IPS-NIHi7 (cell line): ENCODE data around the gene GPR65.

Source experiments
- DNase-seq: peaks from one replicate; pipeline ENCODE4 v3.0.0; 2012; ENCODE audit warnings: mixed read lengths; ENCODE audit errors: extremely low spot score

The GPR65 gene, protein sequence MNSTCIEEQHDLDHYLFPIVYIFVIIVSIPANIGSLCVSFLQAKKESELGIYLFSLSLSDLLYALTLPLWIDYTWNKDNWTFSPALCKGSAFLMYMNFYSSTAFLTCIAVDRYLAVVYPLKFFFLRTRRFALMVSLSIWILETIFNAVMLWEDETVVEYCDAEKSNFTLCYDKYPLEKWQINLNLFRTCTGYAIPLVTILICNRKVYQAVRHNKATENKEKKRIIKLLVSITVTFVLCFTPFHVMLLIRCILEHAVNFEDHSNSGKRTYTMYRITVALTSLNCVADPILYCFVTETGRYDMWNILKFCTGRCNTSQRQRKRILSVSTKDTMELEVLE

DNA sequence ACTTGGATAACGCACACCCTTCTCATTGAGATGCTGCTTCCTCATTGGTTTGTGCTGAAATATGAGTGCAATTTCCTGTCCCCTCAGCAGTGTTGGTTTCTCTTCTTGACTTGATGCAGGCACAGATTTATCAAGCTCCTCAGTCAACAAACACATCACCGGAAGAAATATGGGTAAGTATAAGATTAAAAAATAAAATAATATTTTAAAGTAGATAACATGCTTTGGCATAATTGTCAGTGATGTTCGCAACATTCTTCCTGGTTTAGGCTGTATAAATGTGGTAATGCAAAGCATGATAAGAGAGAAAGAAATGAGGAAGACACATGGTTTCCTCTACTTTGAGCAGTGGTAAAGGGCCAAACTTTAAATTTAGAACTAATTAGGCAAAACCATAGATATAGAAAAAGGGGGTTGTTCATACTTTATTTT lies at the start of gene GPR65:
GPR65 (plus strand) TSS at position 86 of the 432 bp plus-strand sequence. CDS start 5,713 bp downstream, outside the sequence.
- DNase-seq: no peak

DNA sequence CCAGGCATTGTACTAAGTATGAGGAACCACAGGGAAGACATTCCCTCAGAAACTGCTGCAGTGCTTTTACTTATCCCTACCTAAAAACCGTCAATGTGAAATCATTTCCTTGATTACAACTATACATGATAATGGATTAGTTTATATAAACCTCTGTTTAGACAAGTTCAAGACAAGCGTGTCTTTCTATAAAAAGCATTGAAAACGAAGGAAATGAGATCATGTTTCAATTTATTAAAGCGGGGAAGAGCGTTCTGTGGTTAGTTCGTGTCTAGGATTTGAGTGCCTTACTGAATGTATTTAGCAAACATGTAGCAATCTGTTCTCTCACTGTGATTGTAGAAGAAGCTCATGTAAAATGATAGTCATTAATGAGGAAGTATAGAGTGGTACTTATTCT lies 49.4 kb upstream of the GPR65 start:
- no peak for DNase-seq

DNA sequence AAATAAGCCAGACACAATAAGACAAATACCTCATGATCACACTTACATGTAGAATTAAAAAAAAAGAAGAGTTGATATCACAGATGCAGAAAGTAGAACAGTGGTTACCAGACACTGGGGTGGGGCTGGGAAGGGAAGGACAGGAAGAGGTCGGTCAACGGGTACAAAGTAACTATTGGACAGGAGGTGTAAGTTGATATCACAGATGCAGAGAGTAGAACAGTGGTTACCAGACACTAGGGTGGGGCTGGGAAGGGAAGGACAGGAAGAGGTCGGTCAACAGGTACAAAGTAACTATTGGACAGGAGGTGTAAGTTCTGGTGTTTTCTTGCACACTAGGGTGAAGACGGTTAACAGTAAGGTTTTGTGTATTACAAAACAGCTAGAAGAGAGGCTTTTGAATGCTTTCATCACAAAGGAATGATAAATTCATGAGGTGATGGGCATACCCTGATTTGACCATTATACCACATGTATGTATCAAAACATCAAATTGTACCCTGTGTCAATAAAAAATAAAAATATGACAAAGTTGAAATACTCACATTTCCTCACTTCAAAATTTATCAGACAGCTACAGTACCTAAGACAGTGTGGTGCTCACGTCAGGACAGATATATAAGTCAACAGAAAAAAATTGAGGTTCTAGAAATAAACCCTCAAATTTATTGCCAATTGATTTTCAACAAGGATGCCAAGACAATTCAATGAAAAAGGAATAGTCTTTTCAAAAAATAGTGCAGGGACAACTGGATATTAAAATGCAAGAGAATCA lies 44.7 kb upstream of the GPR65 start:
- no peak for DNase-seq

DNA sequence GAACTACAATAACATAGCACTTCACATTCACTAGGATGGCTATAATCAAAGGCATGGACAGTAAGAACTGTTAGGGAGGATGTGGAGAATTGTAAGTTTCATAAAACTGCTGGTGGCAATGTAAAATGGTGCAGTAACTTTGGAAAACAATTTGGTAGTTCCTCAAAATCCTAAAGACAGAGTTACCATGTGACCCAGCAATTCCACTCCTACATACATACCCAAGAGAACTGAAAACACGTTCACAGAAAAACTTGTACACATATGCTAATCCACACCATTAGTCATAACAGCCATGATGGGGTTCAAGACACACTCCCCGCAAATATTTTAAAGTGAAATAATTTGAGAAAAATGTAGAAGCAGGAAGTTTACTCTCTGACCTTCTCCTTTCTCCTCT lies 43.7 kb upstream of the GPR65 start:
- DNase-seq: no peak

DNA sequence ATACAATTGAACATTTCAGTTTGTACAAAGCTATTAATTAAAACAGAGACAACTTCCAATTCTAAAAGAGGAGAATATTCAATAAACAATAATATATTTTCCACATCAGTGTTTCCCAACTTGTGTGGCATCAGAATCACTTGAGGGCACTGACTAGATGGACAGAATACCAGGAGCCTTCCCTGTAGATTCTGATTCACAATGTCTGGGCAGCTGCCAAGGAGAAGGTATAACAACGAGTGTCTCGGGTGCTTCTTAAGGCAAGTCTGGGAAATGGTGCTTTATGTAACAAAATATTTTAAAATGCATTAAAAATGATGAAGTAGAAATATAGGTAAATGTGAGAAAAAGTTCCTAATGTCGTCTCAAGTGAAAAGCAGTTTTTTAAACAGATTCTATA lies 38.1 kb upstream of the GPR65 start:
- no peak for DNase-seq

DNA sequence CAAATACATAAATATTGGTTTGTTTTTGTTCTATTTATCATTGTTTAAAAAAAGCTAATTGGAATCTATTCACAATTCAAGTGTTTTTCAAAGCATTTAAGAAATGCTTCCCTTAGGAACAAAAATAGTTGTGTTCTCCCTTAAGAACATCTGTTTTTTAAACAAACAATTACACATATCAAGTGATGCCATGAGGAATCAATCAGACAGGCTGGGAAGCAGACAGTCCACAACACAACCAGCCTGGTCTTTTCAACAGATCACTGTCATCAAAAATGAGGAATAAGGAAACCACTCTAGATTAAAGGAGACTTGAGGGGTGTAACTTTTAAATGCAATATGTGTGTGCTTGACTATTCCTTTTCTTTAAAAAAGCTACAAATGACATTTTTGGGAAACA lies 37.4 kb upstream of the GPR65 start:
- no peak for DNase-seq

DNA sequence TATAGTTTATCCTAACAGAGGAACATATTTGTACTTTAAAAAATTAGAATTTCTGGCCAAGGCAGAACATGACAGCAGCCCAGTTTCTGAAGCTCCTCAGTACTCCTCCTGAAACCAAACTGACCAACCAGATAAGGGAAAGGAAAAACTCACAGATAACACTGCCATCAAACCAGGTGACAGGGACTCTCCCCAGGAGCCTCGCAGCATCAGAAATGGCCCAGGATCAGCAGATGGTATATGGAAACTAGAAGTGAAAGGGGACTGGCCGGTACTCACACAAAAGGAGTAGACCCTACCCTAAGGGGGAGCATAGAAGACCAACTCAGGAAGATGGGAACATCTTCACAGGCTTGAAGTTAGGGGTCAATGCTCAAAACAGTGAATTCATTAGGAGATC lies 33.9 kb upstream of the GPR65 start:
- no peak for DNase-seq

DNA sequence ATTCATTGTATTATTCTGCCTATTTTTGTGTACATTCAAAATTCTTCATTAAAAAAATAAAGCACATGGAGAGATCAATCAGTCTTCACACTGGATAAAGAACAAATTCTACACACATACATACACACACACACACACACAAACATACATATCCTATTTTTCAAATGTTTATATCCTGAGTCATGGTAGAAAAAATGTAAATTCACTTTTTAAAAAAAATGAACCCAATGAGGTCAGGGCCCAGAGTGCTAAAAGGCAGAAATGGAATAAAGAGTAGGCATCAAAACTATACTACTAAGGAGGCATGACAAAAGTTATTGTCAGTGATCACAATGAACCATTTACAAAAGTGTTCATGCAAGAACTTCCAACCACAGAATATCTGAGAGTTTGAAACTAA lies 29.3 kb upstream of the GPR65 start:
- no peak for DNase-seq

DNA sequence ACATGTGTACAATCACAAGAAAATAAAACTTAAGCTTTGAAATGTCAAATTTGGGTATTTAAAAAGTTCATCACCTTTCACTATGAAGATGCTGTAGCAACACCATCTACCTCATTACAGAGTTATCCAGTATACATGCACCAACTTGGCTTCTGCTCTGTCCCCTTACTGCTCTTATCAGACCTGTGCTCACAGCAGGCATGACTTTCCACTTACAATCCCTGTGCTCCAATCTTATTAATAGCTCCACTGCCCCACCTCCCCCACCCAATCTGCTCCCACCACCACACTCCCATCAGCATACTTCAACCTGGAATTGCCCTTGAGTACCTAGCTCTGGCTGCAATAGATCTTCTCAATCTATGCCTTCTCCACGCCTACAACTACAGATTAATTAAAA lies 25.2 kb upstream of the GPR65 start:
- no peak for DNase-seq

DNA sequence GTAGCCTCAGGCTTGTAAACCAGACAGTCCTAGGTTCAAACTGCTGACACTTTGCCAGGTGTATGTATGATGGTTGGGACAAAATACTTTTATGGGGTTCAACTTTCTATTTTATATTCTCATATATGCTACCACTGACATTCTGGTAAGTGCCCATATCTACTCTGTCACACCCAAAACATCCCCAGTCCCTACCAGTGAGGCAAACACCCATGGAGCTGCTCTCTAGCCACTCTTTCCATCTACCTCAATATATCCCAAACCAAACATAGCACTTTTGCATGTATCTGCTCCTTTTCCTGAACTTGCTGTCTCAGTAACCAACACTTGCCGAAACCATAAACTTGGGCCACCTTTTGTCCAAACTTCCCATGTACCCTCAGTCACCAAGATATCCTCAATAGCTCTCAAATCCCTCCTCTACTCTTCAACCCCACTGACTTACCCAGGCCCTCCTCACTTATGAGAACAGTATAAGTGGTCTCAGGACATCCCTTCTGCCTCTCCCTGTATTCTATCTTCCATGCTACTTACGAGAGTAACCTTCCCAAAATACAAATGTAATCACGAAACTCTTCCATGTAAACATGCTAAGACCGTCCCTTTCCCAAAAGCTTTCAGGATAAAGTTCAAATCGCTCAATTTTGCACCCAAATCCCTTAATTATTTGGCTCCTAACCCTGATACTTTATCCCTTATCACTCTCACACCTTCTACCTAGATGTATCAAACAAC lies 15.5 kb upstream of the GPR65 start:
- no peak for DNase-seq

DNA sequence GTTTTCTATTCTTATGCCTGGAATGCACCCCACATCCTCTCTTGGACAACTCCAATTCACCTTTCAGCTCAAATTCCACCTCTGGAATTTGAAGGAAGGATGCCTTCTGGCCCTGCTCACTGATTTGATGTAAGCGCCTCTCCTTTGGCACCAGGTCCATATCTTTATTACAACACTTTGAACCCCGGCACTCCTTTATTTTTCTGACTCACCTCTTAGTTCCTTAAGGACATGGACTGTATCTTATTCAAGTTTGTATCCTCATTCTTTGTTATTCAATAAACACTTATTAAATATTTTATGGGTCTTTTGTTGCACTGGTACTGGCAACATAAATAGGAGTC lies 15.0 kb upstream of the GPR65 start:
- no peak for DNase-seq

DNA sequence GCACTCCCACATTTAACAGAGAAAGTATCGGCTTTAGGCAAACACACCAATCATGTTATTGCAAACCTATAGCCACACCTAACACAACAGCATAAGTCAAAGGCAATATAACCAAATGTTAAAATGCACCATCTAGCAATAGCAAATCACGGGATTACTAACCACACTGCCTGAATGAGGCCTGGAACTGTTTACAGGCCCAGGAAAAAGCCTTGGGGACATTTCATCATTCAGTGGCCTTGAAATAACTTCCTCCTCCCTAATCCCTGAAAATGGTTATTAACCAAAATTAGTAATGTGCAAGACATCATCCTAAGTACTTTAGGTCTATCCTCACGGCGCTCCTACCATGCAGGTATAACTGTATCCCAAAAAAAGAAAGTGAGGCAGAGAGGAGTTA lies 14.3 kb upstream of the GPR65 start:
- no peak for DNase-seq

DNA sequence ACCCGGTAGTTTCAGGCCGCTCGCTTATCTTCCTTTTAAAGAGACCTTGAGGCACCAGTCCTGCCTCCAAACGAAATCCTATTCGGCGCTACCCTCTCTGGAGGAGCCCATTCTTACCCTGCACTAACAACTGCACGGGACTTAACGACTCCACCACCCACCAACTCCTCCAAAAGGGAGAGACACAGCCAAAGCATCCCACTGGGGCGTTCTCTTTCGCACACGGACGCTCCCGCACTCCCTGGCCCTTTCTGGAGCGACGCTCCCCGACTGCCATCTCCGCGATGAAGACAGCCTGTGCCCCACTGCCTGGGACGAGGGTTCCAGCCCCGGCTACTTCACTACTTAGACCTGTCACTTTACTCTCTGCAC lies 12.6 kb upstream of the GPR65 start:
- peak; percentile 60 for DNase-seq

DNA sequence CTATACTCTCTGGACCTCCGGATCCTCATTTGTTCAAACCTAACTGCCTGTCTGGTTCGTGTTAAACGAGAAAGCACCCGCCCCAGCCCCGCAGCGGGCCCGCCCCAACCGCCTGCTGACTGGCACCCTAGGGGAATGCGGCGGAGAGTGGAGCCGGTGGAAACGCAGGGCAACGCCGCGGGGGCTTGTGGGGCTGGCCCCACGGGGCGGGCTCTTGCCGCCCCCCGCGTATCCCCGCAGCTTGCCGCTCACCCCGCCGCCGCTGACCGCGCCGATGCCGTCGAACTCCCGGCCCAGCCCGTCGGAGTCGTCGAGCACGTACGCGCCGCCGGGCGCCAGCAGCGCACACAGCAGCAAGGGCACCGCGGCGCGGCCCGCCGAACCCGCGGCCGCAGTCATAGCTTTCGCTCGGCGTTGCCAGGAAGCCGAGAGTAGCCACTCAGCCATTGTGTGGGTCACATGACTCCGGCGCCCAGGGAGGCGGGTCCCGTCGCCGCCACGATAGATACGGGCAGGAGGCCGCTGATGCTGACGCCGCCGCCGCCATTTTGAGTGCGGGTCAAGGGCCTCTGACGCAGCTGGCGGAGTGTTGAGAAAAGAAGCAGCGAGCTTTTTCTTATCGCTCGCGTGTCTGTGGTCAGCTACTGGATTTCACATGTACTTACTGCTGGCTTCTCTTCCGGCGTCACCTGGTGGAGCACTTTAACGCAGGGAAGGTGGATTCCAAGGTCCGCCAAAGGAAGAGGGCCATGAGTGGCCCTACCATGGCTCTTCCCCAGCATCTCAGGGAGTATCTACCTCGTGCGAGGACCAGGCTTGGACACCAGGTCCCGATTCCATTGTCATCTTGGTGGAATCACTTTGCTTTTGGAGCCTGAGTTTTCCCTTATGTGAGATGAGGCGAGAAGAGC lies 12.0 kb upstream of the GPR65 start, which contains the start of gene GALC:
GALC (minus strand) TSS at position 465 of the 911 bp plus-strand sequence; CDS start at position 447, 18 bp downstream.
- peak; percentile 90 for DNase-seq

DNA sequence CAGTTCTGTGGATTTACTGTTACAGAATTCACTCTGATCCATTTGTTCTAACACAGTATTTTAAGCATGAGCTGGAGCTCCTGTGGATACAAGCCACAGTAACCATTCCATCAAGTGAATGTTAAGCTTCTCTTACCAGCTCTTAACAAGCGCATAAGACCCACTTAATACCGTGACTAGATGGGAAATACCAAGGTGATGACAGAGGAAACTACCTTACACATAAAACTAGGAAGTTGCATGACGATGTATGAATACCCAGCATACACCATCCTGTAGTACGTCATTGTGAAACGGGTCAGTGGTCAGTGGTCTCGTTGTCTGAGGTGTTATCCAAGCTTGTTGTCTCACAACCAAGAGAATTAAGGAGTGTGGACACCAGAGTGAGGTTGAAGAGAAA lies 10.0 kb upstream of the GPR65 start:
- no peak for DNase-seq

DNA sequence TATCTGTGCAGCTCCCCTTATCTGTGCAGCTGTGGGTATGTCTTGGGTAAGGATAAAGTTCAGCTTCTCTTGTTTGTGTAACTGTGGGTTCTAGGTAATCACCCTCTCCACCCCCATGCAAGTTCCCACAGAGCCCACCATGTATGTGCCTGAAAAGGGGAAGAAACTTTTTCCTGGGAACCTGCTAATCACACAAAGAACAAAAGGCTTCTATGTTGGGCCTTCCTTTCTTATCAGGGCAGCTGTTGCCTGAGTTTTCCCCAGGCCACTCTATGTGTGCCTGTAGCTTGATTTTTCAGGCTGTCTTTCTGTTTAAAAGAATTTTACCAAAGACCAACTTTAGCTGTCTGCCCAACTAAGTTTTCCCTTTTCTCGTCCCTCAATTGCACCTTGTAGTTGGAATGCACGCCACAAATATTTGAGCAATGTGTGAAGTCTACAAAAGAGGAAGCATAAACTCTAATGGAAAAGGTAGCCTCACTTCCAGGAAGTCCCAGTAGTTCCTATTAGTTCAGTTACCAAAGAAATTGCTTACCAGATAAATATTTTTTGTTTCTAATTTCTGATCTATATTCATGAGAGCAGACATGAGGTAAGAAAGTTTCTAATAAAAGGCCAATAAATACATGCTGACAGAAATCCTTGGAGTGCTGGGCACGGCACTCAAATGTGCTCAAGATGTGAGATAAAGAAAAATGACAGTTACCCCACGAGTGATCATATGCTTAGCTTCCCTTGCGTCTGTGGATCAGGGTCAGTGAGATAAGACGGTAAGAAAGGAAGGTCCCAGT lies 9.2 kb upstream of the GPR65 start:
- no peak for DNase-seq

DNA sequence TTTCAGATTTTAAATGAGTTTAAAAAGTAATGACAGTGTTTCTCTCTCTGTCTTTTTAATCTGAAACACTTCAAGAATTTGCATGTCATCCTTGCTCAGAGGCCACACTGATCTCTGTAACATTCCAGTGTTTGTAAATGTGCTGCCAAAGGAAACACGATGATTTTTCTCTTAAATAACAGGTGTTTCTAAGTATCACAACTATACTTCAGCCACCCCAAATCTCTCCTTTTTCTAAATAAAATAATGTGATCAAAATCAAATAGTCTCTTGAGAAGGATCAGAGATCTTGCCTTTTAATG lies 8.7 kb upstream of the GPR65 start:
- no peak for DNase-seq

DNA sequence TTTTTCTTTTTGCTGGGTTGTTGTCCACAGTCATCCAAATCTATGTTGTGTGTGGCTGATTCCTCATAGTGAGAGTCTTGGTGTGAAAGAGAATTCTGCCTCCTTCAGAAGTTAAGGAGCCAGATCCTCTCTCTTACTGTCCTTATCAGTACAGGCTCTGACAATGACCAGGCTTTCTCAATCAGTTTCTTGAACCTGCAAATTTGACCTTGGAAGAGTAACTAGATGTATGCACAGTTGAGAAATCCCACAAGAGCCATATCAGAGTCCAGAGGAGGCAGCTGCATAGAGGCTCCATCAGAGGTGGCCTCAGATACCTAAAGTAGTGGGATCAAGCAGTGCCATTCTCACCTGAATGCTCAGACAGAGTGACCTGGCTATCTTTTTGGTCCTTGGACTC lies 6.5 kb upstream of the GPR65 start:
- DNase-seq: no peak

DNA sequence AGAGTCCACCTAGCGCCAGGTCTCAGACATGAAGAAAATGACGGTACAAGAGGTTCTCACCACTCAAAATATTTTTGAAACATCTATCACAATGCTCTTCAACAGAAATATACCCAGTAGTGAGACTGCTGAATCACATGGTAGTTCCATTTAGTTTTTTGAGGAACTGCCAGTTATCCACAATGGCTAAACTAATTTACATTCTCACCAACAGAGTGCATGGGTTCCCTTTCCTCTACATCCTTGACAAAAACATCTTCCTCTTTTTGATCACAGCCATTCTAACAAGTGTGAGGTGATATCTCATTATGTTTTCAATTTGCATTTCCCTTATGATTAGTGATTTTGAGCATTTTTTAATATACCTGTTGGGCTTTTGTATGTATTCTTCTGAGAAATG lies 5.7 kb upstream of the GPR65 start:
- no peak for DNase-seq

DNA sequence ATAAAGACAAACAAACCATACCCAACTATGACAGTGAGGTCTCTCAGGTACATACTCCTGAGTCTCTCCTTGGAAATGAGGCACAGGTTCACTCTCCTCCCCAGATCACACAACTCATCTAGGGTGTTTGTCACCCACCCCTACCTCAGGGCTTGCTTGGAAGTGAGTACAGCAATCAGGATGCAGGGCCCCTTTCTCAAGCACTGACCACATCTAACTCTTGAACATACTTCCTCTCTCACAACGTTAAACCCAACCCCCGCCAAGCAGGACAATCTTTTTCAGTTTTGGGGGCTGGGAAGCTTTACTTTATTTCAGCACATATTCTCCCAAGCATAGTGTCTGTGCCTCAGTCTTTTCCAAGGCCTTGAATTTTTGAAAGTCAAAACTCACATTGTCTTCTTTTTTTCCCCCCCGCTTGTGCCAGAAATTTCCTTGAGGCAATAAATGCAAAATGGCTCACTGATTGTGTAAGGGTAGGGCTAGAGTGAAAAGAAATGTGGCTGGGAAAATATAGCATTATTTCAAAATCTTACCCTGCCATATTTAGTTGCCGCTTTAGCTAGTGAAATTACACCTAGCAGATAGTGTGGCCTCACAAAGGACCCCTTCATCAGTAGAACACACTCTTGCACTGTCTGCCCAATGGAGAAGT lies 2.4 kb upstream of the GPR65 start:
- no peak for DNase-seq
